HepG2 (cell line): ENCODE results near the gene KCTD1. TPM values are rescaled to one million over a fixed set of nuclear protein-coding genes. Genes with fewer than 3 reads are reported as not detected.

Experiments
- ATAC-seq: fragments of 200-7000 bp; cut with Tn5 transposase; 3 replicates; pipeline ENCODE4 v1.9.1; 2020; ENCODE audit warnings: mild to moderate bottlenecking, moderate library complexity
- BruUV-seq: library from RNA; stranded (reverse); fragments of 400-500 nt; replicated peaks from 2 replicates; lab custom pipeline; 2021; lab: Mats Ljungman, UMichigan
- CTCF ChIA-PET: fragments of 300-600 bp; formaldehyde crosslinking; extraction: SDS; loops from one replicate; lab custom pipeline; 2021; ENCODE audit warnings: low total read pairs, inconsistent platforms, low intra/inter-chr PET ratio; lab: Yijun Ruan, JAX
- POLR2A ChIA-PET: fragments of 350-600 bp; sonication (Branson Sonifier 250); formaldehyde crosslinking; loops from one replicate; lab custom pipeline; 2020; ENCODE audit warnings: antibody characterized with exemption, inconsistent platforms; lab: Yijun Ruan, JAX
- DNase-seq: peaks from one replicate; pipeline ENCODE4 v3.0.0-alpha.2; 2015; ENCODE audit warnings: low spot score
- FAIRE-seq: peaks from 3 replicates; lab custom pipeline; 2011; peaks lifted over from hg19 to GRCh38; lab: Jason Lieb, UNC
- H2AFZ ChIP-seq: one replicate; pipeline ENCODE4 v1.6.1; 2011; ENCODE audit warnings: low read length, inconsistent platforms
- H3K27ac ChIP-seq: fragments of 300-600 bp; 3 replicates; pipeline ENCODE4 v1.8.0; 2011; ENCODE audit warnings: mixed run types, mild to moderate bottlenecking, mixed read lengths, low read length, inconsistent platforms; ENCODE audit not compliant: insufficient read depth; ENCODE audit errors: extremely low read length
- H3K27me3 ChIP-seq, 2 experiments: fragments of 200-600 bp in 1 of 2; 2 replicates in 1 of 2; 3 replicates in 1 of 2; pipeline versions ENCODE4 v1.6.0 to v1.8.0; 2011; ENCODE audit warnings: low read length in 2 of 2, mild to moderate bottlenecking in 2 of 2, moderate library complexity in 2 of 2, inconsistent platforms in 1 of 2; ENCODE audit not compliant: insufficient read depth in 2 of 2, control insufficient read depth in 1 of 2
- H3K36me3 ChIP-seq, 2 experiments: fragments of 200-600 bp in 1 of 2; replicated peaks in 1 of 2; 2 replicates in 1 of 2; 3 replicates in 1 of 2; pipeline versions ENCODE4 v1.5.1 to v1.8.0; 2011; ENCODE audit warnings: low read length in 2 of 2, inconsistent platforms in 1 of 2; ENCODE audit not compliant: insufficient read depth in 2 of 2, control insufficient read depth in 1 of 2
- H3K4me1 ChIP-seq: 2 replicates; pipeline ENCODE4 v1.5.1; 2012; ENCODE audit warnings: low read length, inconsistent platforms; ENCODE audit not compliant: insufficient read depth
- H3K4me2 ChIP-seq: 2 replicates; pipeline ENCODE4 v1.6.0; 2011; ENCODE audit warnings: low read depth, low read length, inconsistent platforms
- H3K4me3 ChIP-seq, 3 experiments: fragments of 200-600 bp in 1 of 3; sonication (generic), shearing (Covaris generic) in 1 of 3; replicated peaks in 1 of 3; 2 replicates each; pipeline ENCODE4 v1.5.1; 2011 to 2016; ENCODE audit warnings: low read length in 3 of 3, inconsistent platforms in 2 of 3, low read depth in 2 of 3, mild to moderate bottlenecking in 2 of 3, control low read depth in 1 of 3, mixed read lengths in 1 of 3; ENCODE audit not compliant: insufficient read depth in 1 of 3
- H3K79me2 ChIP-seq: one replicate; pipeline ENCODE4 v1.6.1; 2011; ENCODE audit warnings: low read length, inconsistent platforms; ENCODE audit not compliant: insufficient read depth
- H3K9ac ChIP-seq: 2 replicates; pipeline ENCODE4 v1.6.0; 2011; ENCODE audit warnings: mild to moderate bottlenecking, low read depth, low read length, inconsistent platforms; ENCODE audit not compliant: insufficient read depth
- H3K9me3 ChIP-seq: 2 replicates; pipeline ENCODE4 v1.5.1; 2012; ENCODE audit warnings: mild to moderate bottlenecking, low read length
- H4K20me1 ChIP-seq: 2 replicates; pipeline ENCODE4 v1.6.0; 2011; ENCODE audit warnings: inconsistent platforms, mild to moderate bottlenecking, low read length, moderate library complexity; ENCODE audit not compliant: insufficient read depth
- BORCS8-MEF2B ChIP-seq: sonication (generic); formaldehyde crosslinking; IDR thresholded peaks from 2 replicates; pipeline ENCODE4 v1.8.0; 2022; ENCODE audit warnings: mild to moderate bottlenecking, missing genetic modification reagents
- CC2D1A ChIP-seq: sonication (generic); formaldehyde crosslinking; IDR thresholded peaks from 2 replicates; pipeline ENCODE4 v1.8.1; 2023; ENCODE audit warnings: mild to moderate bottlenecking, missing genetic modification reagents
- EP300 ChIP-seq, 3 experiments: sonication (generic) in 1 of 3; formaldehyde crosslinking in 1 of 3; IDR thresholded peaks; 2 replicates each; pipeline versions ENCODE4 v1.5.1 to v1.6.1; 2011 to 2020; ENCODE audit warnings: low read depth in 2 of 3, low read length in 2 of 3, borderline replicate concordance in 1 of 3, improper control_type of control experiment in 1 of 3, mild to moderate bottlenecking in 1 of 3, missing genetic modification reagents in 1 of 3, moderate library complexity in 1 of 3
- MYC ChIP-seq: sonication (generic); formaldehyde crosslinking; IDR thresholded peaks from 2 replicates; pipeline ENCODE4 v1.9.0; 2021; ENCODE audit warnings: missing genetic modification reagents, borderline replicate concordance
- NFYB ChIP-seq: sonication (generic); formaldehyde crosslinking; IDR thresholded peaks from 2 replicates; pipeline ENCODE4 v1.4.0; 2020; ENCODE audit warnings: missing genetic modification reagents
- TCF7 ChIP-seq: sonication (generic); IDR thresholded peaks from 2 replicates; pipeline ENCODE4 v1.6.1; 2016; ENCODE audit warnings: antibody characterized with exemption, low read depth
- TFDP1 ChIP-seq: IDR thresholded peaks from 2 replicates; pipeline ENCODE4 v1.6.1; 2016; ENCODE audit warnings: missing compliant biosample characterization, missing genetic modification reagents, borderline replicate concordance
- TRIM24 ChIP-seq: sonication (generic); formaldehyde crosslinking; IDR thresholded peaks from 2 replicates; pipeline ENCODE4 v1.8.0; 2022; ENCODE audit warnings: mild to moderate bottlenecking, missing genetic modification reagents
- ZNF407 ChIP-seq: sonication (generic); formaldehyde crosslinking; IDR thresholded peaks from one replicate; pipeline ENCODE4 v1.5.1; 2020; ENCODE audit warnings: mild to moderate bottlenecking, missing genetic modification reagents; ENCODE audit errors: not compliant biosample characterization
- ZNF430 ChIP-seq: sonication (generic); formaldehyde crosslinking; IDR thresholded peaks from 2 replicates; pipeline ENCODE4 v1.9.0; 2021; ENCODE audit warnings: mild to moderate bottlenecking, missing genetic modification reagents
- ZNF777 ChIP-seq: sonication (generic); formaldehyde crosslinking; IDR thresholded peaks from 2 replicates; pipeline ENCODE4 v1.4.0; 2020; ENCODE audit warnings: missing genetic modification reagents
- WGBS: methylation state at CpG from one replicate; pipeline ENCODE4 v1.1.6; 2017; ENCODE audit warnings: low lambda C conversion rate; 5-methylcytosine and 5-hydroxymethylcytosine counted together
- in situ Hi-C: cut with HindIII; loops from 2 replicates; pipeline ENCODE4 v1.10.0; 2017; ENCODE audit warnings: low pct_unique_long_range_greater_than_20kb; ENCODE audit not compliant: extremely low pct_ligation_motif_present
- intact Hi-C: fragments of 100-400 bp; cut with micrococcal nuclease; formaldehyde crosslinking; loops from one replicate; pipeline ENCODE4 v1.10.0; 2022; ENCODE audit not compliant: unreplicated experiment
- polyA plus RNA-seq, 8 experiments: library from polyadenylated mRNA; depleted of rRNA in 3 of 8; stranded (reverse) in 7 of 8; unstranded in 1 of 8; fragments of >200 nt; fragmentation: Illumina TruSeq in 4 of 8; extraction: Trizol in 4 of 8; gene quantifications; 2 replicates each; pipeline versions ENCODE4 v1.2.1 to v1.2.3, GENCODE V29; 2011 to 2016; ENCODE audit warnings: low read depth in 4 of 8, missing spikeins in 1 of 8, mixed read lengths in 1 of 8; ENCODE audit not compliant: insufficient read depth in 1 of 8
- total RNA-seq, 5 experiments: library from RNA; depleted of rRNA; stranded (reverse); fragments of >200 nt; fragmentation: Illumina TruSeq; extraction: Trizol; gene quantifications; 2 replicates each; pipeline ENCODE4 v1.2.3, GENCODE V29; 2016; ENCODE audit warnings: low read depth in 1 of 5

KCTD1 gene
- total and polyA plus RNA-seq, 2 of the 13 experiments (the other 11 are each of a cell fraction or from before 2014, with no cell fraction given) = 2.7 to 6.8 TPM

GRCh38 chr18:26575865-26576217 lies 27.5 kb upstream of the KCTD1 start (continued):
- no peak for TF ChIP-seq ZNF407 (CRISPR knock-in tag)

GRCh38 chr18:26574958-26575864 lies 26.9 kb upstream of the KCTD1 start:
- no TSS peak for BruUV-seq
- intact Hi-C loops (loop anchor here (5.0 kb wide), 1 partner anchor 193 kb away; no protein-coding TSS in a partner anchor), in situ Hi-C loops (no loop called here)
- no peak for FAIRE-seq
- Histone ChIP-seq H3K4me3 (peak overlapping the region; percentile 13 to 50 (median 38)), H3K9me3 (no peaks in the 10 kb centered on the region), H2AFZ (no peak overlapping the region), H3K9ac (no peak overlapping the region), H3K4me1 (peaks cover 21% of the 10 kb centered on the region), H3K27me3 (peaks cover 0 to 11% of the 10 kb centered on the region in 2 experiments; a peak in 1 of 5 replicates), H3K36me3 (no peaks in the 10 kb centered on the region), H3K27ac (no peak overlapping the region), H3K79me2 (no peaks in the 10 kb centered on the region), H3K4me2 (peak overlapping the region; percentile 66), H4K20me1 (no peaks in the 10 kb centered on the region)
- 2% methylated on average over 27 of the region's 27 CpGs for whole genome bisulfite sequencing
- peak; percentile 52 for DNase-seq
- CTCF ChIA-PET = no interaction called here
- ATAC-seq = peak; percentile 90
- POLR2A ChIA-PET = no interaction called here
- TF ChIP-seq MYC (peak; percentile 20; the same call in 1 of the 2 replicates), BORCS8-MEF2B (CRISPR knock-in tag) (peak; percentile 51; the same call in 1 of the 2 replicates), TFDP1 (peak; percentile 45; the same call in 1 of the 2 replicates), CC2D1A (CRISPR knock-in tag) (no peak), TRIM24 (CRISPR knock-in tag) (no peak), NFYB (CRISPR knock-in tag) (no peak), TCF7 (peak; percentile 8; the same call in 1 of the 2 replicates), ZNF430 (CRISPR knock-in tag) (peak; percentile 32; the same call in 1 of the 2 replicates), ZNF777 (CRISPR knock-in tag) (peak; percentile 68; the same call in 1 of the 2 replicates), EP300 (IDR thresholded peaks at IDR 0.05; ENCODE audit: low read depth in 2 of 2, low read length in 2 of 2) (peak in 1 of 2 experiments; percentile 29; a peak in 1 of 4 replicates), EP300 (CRISPR knock-in tag; IDR thresholded peaks at IDR 0.05; ENCODE audit: borderline replicate concordance) (no peak)
